Tibial nerve (tissue), 4 donors: ENCODE data around the gene DOCK1. TPM values are rescaled to one million over a fixed set of nuclear protein-coding genes. Genes with fewer than 3 reads are reported as not detected.

ENCODE experiments used
- DNase-seq, 2 donors: peaks; one replicate each; pipeline ENCODE4 v3.0.0-alpha.2; 2019; ENCODE audit warnings: low spot score in 2 of 2
- H3K27ac ChIP-seq, 4 donors: fragments of 200-600 bp; sonication (generic) in 3 of 4; one replicate each; pipeline ENCODE4 v1.5.1; 2017 to 2019; ENCODE audit warnings: mild to moderate bottlenecking in 1 of 4
- H3K27me3 ChIP-seq, 2 donors: fragments of 200-600 bp; sonication (generic) in 1 of 2; one replicate each; pipeline versions ENCODE4 v1.5.1 to v1.6.0; 2017 to 2019
- H3K36me3 ChIP-seq, 3 donors: fragments of 200-600 bp; sonication (generic); one replicate each; pipeline ENCODE4 v1.5.1; 2018 to 2019
- H3K4me1 ChIP-seq, 4 donors: fragments of 200-600 bp; sonication (generic) in 3 of 4; one replicate each; pipeline ENCODE4 v1.5.1; 2017 to 2019
- H3K4me3 ChIP-seq, 4 donors: fragments of 200-600 bp; sonication (generic) in 3 of 4; one replicate each; pipeline ENCODE4 v1.5.1; 2017 to 2019; ENCODE audit warnings: mild to moderate bottlenecking in 1 of 4, moderate library complexity in 1 of 4
- H3K9me3 ChIP-seq, 4 donors: fragments of 200-600 bp; sonication (generic) in 3 of 4; one replicate each; pipeline ENCODE4 v1.5.1; 2017 to 2019
- EP300 ChIP-seq, 2 donors: sonication (generic); formaldehyde crosslinking; IDR thresholded peaks; one replicate each; pipeline ENCODE4 v1.6.1; 2017; ENCODE audit warnings: antibody characterized with exemption in 2 of 2, mild to moderate bottlenecking in 1 of 2
- POLR2A ChIP-seq, 2 donors: fragments of 450-650 bp; IDR thresholded peaks; one replicate each; pipeline ENCODE4 v1.6.1; 2017; ENCODE audit warnings: antibody characterized with exemption in 2 of 2, mild to moderate bottlenecking in 2 of 2, moderate library complexity in 2 of 2
- WGBS, 2 donors: methylation state at CpG; one replicate each; pipeline ENCODE4 v1.1.5; 2018; 5-methylcytosine and 5-hydroxymethylcytosine counted together
- total RNA-seq, 4 donors: library from RNA; depleted of rRNA; stranded (reverse); fragments of >200 nt; gene quantifications; one replicate each; pipeline ENCODE4 v1.1.0, GENCODE V29; 2016
- TF ChIP-seq, protein P1 (sequence below), 5 experiments: fragments of 200-600 bp in 3 of 5; fragments of 450-650 bp in 2 of 5; sonication (generic) in 3 of 5; IDR thresholded peaks; one replicate each; pipeline ENCODE4 v1.5.1; 2016 to 2019; ENCODE audit warnings: antibody characterized with exemption in 5 of 5, mild to moderate bottlenecking in 3 of 5, moderate library complexity in 2 of 5

The DOCK1 gene
- total RNA-seq, 4 donors from 2014 or later = 57.3 to 76.7 (median 63.7) TPM

DNA sequence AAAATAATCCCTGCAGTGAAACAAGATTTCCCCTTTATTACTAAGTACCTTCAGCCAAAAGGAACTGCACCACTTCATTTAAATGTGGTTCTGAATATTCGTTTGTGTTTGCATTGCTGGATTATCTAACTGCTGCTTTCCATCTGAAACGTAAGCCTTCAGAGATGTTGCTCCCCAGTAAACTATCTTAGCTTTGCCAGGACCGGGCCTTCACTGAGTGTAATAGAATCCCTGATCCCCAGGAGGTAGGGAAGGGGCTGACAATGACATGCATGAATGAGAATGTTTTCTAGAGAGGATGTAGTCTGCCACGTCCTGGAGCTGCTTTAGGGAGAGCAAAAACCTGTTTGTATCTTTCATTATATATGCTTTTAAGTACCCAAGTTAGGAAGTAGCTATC, 310.6 kb downstream of the DOCK1 start:
- Histone ChIP-seq H3K4me1 (no peaks in the 10 kb centered on the region), H3K9me3 (no peaks in the 10 kb centered on the region), H3K36me3 (peaks cover 0 to 3% (median 0%) of the 10 kb centered on the region in 3 donors), H3K27me3 (no peaks in the 10 kb centered on the region), H3K4me3 (no peak overlapping the region), H3K27ac (no peak overlapping the region)
- no peak for DNase-seq
- 70% methylated on average over 4 of the region's 4 CpGs for WGBS, 2 donors
- TF ChIP-seq, protein P1, sequence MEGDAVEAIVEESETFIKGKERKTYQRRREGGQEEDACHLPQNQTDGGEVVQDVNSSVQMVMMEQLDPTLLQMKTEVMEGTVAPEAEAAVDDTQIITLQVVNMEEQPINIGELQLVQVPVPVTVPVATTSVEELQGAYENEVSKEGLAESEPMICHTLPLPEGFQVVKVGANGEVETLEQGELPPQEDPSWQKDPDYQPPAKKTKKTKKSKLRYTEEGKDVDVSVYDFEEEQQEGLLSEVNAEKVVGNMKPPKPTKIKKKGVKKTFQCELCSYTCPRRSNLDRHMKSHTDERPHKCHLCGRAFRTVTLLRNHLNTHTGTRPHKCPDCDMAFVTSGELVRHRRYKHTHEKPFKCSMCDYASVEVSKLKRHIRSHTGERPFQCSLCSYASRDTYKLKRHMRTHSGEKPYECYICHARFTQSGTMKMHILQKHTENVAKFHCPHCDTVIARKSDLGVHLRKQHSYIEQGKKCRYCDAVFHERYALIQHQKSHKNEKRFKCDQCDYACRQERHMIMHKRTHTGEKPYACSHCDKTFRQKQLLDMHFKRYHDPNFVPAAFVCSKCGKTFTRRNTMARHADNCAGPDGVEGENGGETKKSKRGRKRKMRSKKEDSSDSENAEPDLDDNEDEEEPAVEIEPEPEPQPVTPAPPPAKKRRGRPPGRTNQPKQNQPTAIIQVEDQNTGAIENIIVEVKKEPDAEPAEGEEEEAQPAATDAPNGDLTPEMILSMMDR (IDR thresholded peaks at IDR 0.05) = no peak
- TF ChIP-seq POLR2A (IDR thresholded peaks at IDR 0.05) (no peak), EP300 (IDR thresholded peaks at IDR 0.05) (no peak)

DNA sequence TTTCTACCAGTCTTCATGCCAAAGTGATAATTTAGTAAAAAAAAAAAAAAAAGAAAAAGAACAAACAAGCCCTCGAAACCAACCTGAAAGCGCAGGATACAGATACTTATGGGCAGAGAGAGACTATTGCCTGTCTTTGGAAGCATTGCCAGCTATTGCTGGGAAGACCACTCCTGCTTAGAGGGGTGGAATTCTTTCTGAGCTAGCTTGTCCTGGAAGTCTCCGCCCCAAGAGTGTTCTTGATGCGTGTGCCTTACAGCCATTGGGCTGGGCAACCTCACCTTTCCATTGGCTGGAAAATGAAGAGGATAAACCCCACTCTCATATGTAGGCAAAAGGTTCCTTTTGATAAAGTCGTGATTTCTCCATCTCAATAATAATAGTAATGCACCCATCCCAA, 311.0 kb downstream of the DOCK1 start:
- H3K9me3 ChIP-seq = no peaks in the 10 kb centered on the region
- DNase-seq = no peak
- no peaks in the 10 kb centered on the region for H3K4me1 ChIP-seq
- peaks cover 0 to 3% (median 0%) of the 10 kb centered on the region in 3 donors for H3K36me3 ChIP-seq
- no peaks in the 10 kb centered on the region for H3K27me3 ChIP-seq
- TF ChIP-seq EP300 (IDR thresholded peaks at IDR 0.05) (no peak), POLR2A (IDR thresholded peaks at IDR 0.05) (no peak)
- TF ChIP-seq, protein P1 (IDR thresholded peaks at IDR 0.05) = no peak
- H3K4me3 ChIP-seq = no peak overlapping the region
- WGBS, 2 donors = 91 to 92% methylated on average over 5 of the region's 5 CpGs
- H3K27ac ChIP-seq = no peak overlapping the region

GRCh38 chr10:127216786-127217185, 311.6 kb downstream of the DOCK1 start:
- H3K36me3 ChIP-seq = peaks cover 0 to 3% (median 0%) of the 10 kb centered on the region in 3 donors
- no peaks in the 10 kb centered on the region for H3K4me1 ChIP-seq
- no peaks in the 10 kb centered on the region for H3K27me3 ChIP-seq
- H3K27ac ChIP-seq = no peak overlapping the region
- no peak for DNase-seq
- H3K4me3 ChIP-seq = no peak overlapping the region
- H3K9me3 ChIP-seq = no peaks in the 10 kb centered on the region
- WGBS, 2 donors = 62 to 65% methylated on average over 3 of the region's 3 CpGs
- TF ChIP-seq, protein P1 (IDR thresholded peaks at IDR 0.05) = no peak
- no peak for TF ChIP-seq POLR2A (IDR thresholded peaks at IDR 0.05)
- no peak for TF ChIP-seq EP300 (IDR thresholded peaks at IDR 0.05)

GRCh38 chr10:127218658-127219057, 313.4 kb downstream of the DOCK1 start:
- no peaks in the 10 kb centered on the region for H3K27me3 ChIP-seq
- no peak overlapping the region for H3K27ac ChIP-seq
- no peaks in the 10 kb centered on the region for H3K4me1 ChIP-seq
- TF ChIP-seq EP300 (IDR thresholded peaks at IDR 0.05) (no peak), POLR2A (IDR thresholded peaks at IDR 0.05) (no peak)
- TF ChIP-seq, protein P1 (IDR thresholded peaks at IDR 0.05) = no peak
- DNase-seq = no peak
- no peak overlapping the region for H3K4me3 ChIP-seq
- H3K9me3 ChIP-seq = no peaks in the 10 kb centered on the region
- 96 to 98% methylated on average over 3 of the region's 3 CpGs for WGBS, 2 donors
- H3K36me3 ChIP-seq = peaks cover 0 to 1% (median 0%) of the 10 kb centered on the region in 3 donors

- Histone ChIP-seq H3K4me3 (no peak overlapping the region), H3K9me3 (no peaks in the 10 kb centered on the region), H3K36me3 (no peaks in the 10 kb centered on the region), H3K27me3 (no peaks in the 10 kb centered on the region), H3K4me1 (no peaks in the 10 kb centered on the region), H3K27ac (no peak overlapping the region)
- WGBS, 2 donors = 73 to 77% methylated on average over 3 of the region's 3 CpGs
- DNase-seq = no peak
- no peak for TF ChIP-seq EP300 (IDR thresholded peaks at IDR 0.05)
- TF ChIP-seq, protein P1 (IDR thresholded peaks at IDR 0.05) = no peak
- TF ChIP-seq POLR2A (IDR thresholded peaks at IDR 0.05) = no peak
Observed at GRCh38 chr10:127221281-127221680, 316.1 kb downstream of the DOCK1 start.
